22Rv1 (cell line): ENCODE data around the gene P4HA3.

ENCODE experiments used
- H3K27ac ChIP-seq: fragments of 450-650 bp; 2 replicates; pipeline ENCODE4 v1.5.1; 2017
- CTCF ChIP-seq: fragments of 450-650 bp; IDR thresholded peaks from 2 replicates; pipeline ENCODE4 v1.5.1; 2017; ENCODE audit warnings: mild to moderate bottlenecking
- ZFX ChIP-seq: fragments of 450-650 bp; IDR thresholded peaks from 2 replicates; pipeline ENCODE4 v1.6.1; 2017; ENCODE audit warnings: antibody characterized with exemption, borderline replicate concordance

Gene P4HA3

GRCh38 chr11:74316772-74317505, 5.5 kb upstream of the P4HA3 start:
- H3K27ac ChIP-seq = no peak overlapping the region
- no peak for TF ChIP-seq CTCF
- no peak for TF ChIP-seq ZFX

- TF ChIP-seq ZFX (no peak), CTCF (no peak)
- no peak overlapping the region for H3K27ac ChIP-seq
Measured at GRCh38 chr11:74312326-74312725, 886 bp upstream of the P4HA3 start.

- H3K27ac ChIP-seq = no peak overlapping the region
- TF ChIP-seq ZFX = no peak
Measured at GRCh38 chr11:74310857-74311256, 583 bp downstream of the P4HA3 start.

GRCh38 chr11:74307434-74307833, 4.0 kb downstream of the P4HA3 start:
- H3K27ac ChIP-seq = no peak overlapping the region
- no peak for TF ChIP-seq CTCF
- no peak for TF ChIP-seq ZFX

GRCh38 chr11:74306435-74307175, 4.8 kb downstream of the P4HA3 start:
- TF ChIP-seq ZFX (no peak), CTCF (no peak)
- no peak overlapping the region for H3K27ac ChIP-seq

GRCh38 chr11:74299015-74299414, 12.4 kb downstream of the P4HA3 start:
- TF ChIP-seq CTCF (no peak), ZFX (no peak)
- no peak overlapping the region for H3K27ac ChIP-seq

GRCh38 chr11:74297484-74297883, 14.0 kb downstream of the P4HA3 start:
- no peak overlapping the region for H3K27ac ChIP-seq
- TF ChIP-seq ZFX (no peak), CTCF (no peak)
